ENCODE results near the gene OTOF.

DNA sequence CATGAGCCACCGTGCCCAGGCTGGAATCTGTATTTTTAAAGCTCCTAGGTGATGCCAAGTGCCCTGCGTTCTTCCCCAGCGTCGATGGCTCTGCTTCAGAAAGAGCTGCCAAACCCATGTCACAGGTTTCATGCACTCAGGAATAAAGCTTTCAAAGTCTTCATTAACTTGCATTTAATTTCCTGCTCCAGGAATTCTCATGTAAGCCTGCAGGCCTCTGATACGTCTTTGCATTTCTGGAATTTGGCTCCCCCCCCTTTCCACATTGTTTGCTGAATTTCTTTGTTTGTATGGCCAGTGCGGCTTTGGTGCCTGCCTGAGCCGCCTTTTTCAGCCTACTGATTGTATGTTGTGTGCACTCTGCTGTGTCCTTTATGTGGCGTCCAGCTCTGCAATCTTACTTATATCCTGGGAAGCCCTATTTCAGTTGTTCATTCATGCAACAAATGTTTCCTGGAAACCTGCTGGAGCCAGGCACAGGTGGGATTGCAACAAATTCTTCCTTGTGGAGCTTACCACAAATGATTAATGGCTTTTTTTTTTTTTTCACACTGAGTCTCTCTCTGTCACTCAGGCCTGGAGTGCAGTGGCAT lies 17.9 kb upstream of the OTOF start:
- TF ChIP-seq GATA2 (CRISPR knock-in tag; IDR thresholded peaks at IDR 0.05) (no peak), E4F1 (CRISPR knock-in tag; IDR thresholded peaks at IDR 0.05; ENCODE audit: borderline replicate concordance) (no peak), PHF21A (IDR thresholded peaks at IDR 0.05; ENCODE audit: borderline replicate concordance, low read depth) (no peak), ZZZ3 (IDR thresholded peaks at IDR 0.05) (no peak), CTCF (IDR thresholded peaks at IDR 0.05 in 2 of 3, conservative IDR thresholded peaks at IDR 0.05 in 1 of 3; ENCODE audit: insufficient read depth in 2 of 3, low read depth in 1 of 3, low read length in 3 of 3) (no peak), ZHX1 (conservative IDR thresholded peaks at IDR 0.05; ENCODE audit: low read length) (no peak), POU5F1 (IDR thresholded peaks at IDR 0.05; ENCODE audit: borderline replicate concordance, low read depth, low read length, partially characterized antibody) (no peak), MCM2 (IDR thresholded peaks at IDR 0.05; ENCODE audit: low read depth) (no peak), BHLHE40 (IDR thresholded peaks at IDR 0.05; ENCODE audit: low read length) (no peak)
- TF ChIP-seq, protein P1, sequence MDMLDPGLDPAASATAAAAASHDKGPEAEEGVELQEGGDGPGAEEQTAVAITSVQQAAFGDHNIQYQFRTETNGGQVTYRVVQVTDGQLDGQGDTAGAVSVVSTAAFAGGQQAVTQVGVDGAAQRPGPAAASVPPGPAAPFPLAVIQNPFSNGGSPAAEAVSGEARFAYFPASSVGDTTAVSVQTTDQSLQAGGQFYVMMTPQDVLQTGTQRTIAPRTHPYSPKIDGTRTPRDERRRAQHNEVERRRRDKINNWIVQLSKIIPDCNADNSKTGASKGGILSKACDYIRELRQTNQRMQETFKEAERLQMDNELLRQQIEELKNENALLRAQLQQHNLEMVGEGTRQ (CRISPR knock-in tag; IDR thresholded peaks at IDR 0.05) = no peak
